ENCODE results near the gene ZNF17. TPM values are rescaled to one million over a fixed set of nuclear protein-coding genes. Genes with fewer than 3 reads are reported as not detected.

Gene ZNF17
- total RNA-seq, 4 donors from 2014 or later, result 5.8 to 12.5 (median 9.3) TPM

- DNase-seq (ENCODE audit: low spot score) (no peak), ATAC-seq (ENCODE audit: low FRiP score) (peak; percentile 5)
- TF ChIP-seq, protein P1, sequence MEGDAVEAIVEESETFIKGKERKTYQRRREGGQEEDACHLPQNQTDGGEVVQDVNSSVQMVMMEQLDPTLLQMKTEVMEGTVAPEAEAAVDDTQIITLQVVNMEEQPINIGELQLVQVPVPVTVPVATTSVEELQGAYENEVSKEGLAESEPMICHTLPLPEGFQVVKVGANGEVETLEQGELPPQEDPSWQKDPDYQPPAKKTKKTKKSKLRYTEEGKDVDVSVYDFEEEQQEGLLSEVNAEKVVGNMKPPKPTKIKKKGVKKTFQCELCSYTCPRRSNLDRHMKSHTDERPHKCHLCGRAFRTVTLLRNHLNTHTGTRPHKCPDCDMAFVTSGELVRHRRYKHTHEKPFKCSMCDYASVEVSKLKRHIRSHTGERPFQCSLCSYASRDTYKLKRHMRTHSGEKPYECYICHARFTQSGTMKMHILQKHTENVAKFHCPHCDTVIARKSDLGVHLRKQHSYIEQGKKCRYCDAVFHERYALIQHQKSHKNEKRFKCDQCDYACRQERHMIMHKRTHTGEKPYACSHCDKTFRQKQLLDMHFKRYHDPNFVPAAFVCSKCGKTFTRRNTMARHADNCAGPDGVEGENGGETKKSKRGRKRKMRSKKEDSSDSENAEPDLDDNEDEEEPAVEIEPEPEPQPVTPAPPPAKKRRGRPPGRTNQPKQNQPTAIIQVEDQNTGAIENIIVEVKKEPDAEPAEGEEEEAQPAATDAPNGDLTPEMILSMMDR (IDR thresholded peaks at IDR 0.05), result no peak
These were observed 23.6 kb downstream of the ZNF17 start for GRCh38 chr19:57434386-57435061.

- TF ChIP-seq, protein P1 (IDR thresholded peaks at IDR 0.05), result no peak
- DNase-seq (ENCODE audit: low spot score) (peak; percentile 98), ATAC-seq (ENCODE audit: low FRiP score) (peak; percentile 100)
These were observed 24.4 kb downstream of the ZNF17 start, which contains the start of gene ZNF749 for GRCh38 chr19:57435062-57435978. ZNF749 (plus strand) TSS chr19:57435325; CDS start chr19:57435579, 254 bp downstream.

DNA sequence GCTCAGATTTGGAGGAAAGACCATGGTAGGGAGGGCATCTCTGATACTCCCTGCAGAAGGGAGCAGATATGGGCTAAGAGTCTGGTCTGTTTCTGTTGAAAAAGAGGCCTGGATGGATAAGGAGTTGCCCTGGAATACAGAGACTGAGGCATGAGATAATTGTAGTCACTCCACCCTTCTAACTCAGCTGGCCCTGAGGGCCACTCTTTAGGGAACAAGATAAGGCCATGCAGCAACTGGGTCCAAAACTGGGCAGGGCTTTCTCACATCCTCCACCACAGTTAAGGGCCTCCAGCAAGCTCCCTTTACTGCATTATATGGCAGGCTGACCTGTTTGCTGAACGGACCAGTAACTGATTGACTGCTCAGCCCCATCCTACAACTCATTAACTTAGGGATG lies 25.5 kb downstream of the ZNF17 start:
- DNase-seq (ENCODE audit: low spot score) (no peak), ATAC-seq (ENCODE audit: low FRiP score) (no peak)
- TF ChIP-seq, protein P1 (IDR thresholded peaks at IDR 0.05), result no peak

DNA sequence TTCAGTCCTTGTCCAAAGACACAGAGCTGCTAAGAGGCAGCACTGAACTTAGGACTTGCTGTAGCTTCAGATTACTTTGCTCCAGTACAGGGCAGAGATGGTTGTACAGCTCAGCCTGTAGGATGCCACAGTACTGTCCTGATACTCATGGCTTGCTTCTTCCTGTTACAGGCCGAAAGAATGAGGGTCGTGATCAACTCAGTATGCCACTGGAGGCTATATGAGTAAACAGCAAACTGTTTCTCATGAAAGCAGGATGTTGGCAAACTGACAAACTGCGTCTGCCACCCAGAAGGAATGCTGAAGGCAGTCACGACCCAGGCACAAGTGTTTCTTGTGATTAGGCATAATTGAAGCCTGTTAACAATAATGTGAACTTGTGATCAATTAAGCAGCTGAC lies 27.0 kb downstream of the ZNF17 start:
- ATAC-seq (ENCODE audit: low FRiP score) (no peak), DNase-seq (ENCODE audit: low spot score) (no peak)
- TF ChIP-seq, protein P1 (IDR thresholded peaks at IDR 0.05), result no peak

GRCh38 chr19:57438925-57439324 lies 28.0 kb downstream of the ZNF17 start:
- ATAC-seq (ENCODE audit: low FRiP score) (no peak), DNase-seq (ENCODE audit: low spot score) (no peak)
- TF ChIP-seq, protein P1 (IDR thresholded peaks at IDR 0.05), result no peak

GRCh38 chr19:57441979-57442752 lies 31.2 kb downstream of the ZNF17 start:
- ATAC-seq (ENCODE audit: low FRiP score) (no peak), DNase-seq (ENCODE audit: low spot score) (no peak)
- TF ChIP-seq, protein P1 (IDR thresholded peaks at IDR 0.05), result no peak
